GM12865 (cell line): ENCODE results near the gene MAPK1.

ENCODE experiments used
- DNase-seq: peaks from one replicate; pipeline ENCODE4 v3.0.0; 2010; ENCODE audit warnings: low read depth
- H3K4me3 ChIP-seq: 2 replicates; pipeline ENCODE4 v1.5.1; 2011; ENCODE audit warnings: mild to moderate bottlenecking, low read depth, low read length, control low read depth
- TF ChIP-seq, protein P1 (sequence below): IDR thresholded peaks from 2 replicates; pipeline ENCODE4 v1.5.1; 2011; ENCODE audit warnings: low read length, control low read depth, low read depth, inconsistent platforms; ENCODE audit not compliant: insufficient read depth; ENCODE audit errors: missing control alignments

The MAPK1 gene

DNA sequence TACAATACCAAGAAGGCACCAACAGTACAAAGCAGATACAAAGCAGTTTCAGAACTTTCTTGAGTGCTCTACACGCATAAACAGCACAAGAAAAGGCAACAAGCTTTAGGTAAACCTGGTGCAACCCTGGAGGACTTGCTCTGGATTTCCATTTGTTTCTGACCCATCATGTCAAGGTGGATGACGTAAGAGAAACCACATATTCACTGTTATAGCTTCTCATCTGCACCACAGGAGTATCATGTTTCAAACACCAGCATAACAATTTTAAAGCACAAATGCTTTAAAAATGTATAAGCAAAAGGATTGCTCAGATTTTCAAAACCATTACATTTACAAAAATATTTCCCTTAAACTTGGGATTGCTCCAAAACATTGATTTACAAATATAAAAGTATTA lies 106.8 kb downstream of the MAPK1 start:
- no peak for DNase-seq
- no peak overlapping the region for H3K4me3 ChIP-seq
- TF ChIP-seq, protein P1, sequence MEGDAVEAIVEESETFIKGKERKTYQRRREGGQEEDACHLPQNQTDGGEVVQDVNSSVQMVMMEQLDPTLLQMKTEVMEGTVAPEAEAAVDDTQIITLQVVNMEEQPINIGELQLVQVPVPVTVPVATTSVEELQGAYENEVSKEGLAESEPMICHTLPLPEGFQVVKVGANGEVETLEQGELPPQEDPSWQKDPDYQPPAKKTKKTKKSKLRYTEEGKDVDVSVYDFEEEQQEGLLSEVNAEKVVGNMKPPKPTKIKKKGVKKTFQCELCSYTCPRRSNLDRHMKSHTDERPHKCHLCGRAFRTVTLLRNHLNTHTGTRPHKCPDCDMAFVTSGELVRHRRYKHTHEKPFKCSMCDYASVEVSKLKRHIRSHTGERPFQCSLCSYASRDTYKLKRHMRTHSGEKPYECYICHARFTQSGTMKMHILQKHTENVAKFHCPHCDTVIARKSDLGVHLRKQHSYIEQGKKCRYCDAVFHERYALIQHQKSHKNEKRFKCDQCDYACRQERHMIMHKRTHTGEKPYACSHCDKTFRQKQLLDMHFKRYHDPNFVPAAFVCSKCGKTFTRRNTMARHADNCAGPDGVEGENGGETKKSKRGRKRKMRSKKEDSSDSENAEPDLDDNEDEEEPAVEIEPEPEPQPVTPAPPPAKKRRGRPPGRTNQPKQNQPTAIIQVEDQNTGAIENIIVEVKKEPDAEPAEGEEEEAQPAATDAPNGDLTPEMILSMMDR: no peak

DNA sequence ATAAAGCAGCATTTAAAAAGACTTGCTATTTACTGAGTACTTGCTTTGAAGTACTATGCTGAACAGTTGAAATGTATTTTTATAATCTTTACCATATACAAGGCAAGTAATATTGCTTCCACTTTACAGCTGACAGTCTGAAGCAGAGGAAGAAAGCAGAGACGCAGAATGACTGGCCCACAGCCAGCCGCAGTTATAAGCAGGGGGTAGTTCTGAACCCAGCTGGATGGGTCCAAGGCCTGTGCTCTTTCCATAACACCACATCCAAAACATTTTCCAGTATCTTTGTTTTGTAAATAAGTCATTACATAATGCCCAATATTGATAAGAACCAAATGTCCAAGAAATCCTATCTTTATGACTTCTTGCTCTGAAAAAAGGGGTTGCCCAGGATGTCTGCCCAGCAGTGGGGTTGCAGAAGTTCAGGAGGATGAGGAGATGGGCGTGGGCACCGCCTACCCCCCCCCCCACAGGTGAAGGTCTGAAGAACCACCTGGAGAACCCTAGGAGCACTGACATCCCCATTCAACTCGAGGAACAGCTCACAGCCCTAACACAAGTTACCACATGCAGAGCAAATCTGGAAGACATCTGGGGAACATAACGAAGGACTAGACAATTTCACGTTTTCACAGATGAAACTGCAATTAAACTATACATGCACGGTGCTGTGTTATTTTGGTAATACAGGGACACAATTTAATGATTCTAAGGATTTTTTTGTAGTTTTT lies 107.6 kb downstream of the MAPK1 start:
- TF ChIP-seq, protein P1: no peak
- no peak overlapping the region for H3K4me3 ChIP-seq
- no peak for DNase-seq

- TF ChIP-seq, protein P1: no peak
- no peak for DNase-seq
- H3K4me3 ChIP-seq: no peak overlapping the region
These were observed 108.4 kb downstream of the MAPK1 start for GRCh38 chr22:21759093-21759492.

- TF ChIP-seq, protein P1: no peak
- H3K4me3 ChIP-seq: no peak overlapping the region
- DNase-seq: no peak
These were observed 109.2 kb downstream of the MAPK1 start for GRCh38 chr22:21758091-21758864.

DNA sequence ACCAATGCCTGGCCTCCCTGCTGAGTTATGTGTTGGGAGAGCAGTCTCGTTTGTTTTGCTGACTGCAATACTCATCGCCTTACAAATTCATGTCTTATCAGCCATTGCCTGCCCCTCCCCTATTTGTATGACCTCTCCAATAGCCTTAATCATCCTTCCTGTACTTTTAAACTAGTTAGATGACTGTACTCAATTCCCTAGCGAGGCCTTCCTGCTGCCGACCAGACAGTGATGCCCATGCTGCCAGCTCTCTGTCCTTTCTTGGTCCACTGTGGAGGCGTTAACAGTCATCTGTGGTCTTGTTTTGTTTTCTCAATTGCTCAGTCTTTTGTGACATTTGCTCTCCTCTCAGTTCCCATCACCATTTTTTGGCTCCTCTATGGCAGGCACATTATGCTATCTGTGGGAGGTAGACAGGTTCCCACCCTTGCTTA lies 111.6 kb downstream of the MAPK1 start:
- no peak overlapping the region for H3K4me3 ChIP-seq
- TF ChIP-seq, protein P1: no peak
- peak; percentile 55 for DNase-seq

GRCh38 chr22:21754523-21754922 lies 112.9 kb downstream of the MAPK1 start:
- TF ChIP-seq, protein P1: no peak

More at GRCh38 chr22:21754523-21754922, 112.9 kb downstream of the MAPK1 start:
- no peak overlapping the region for H3K4me3 ChIP-seq
- DNase-seq: no peak
